SK-N-SH (cell line): Measurements from ENCODE around the gene STX17. TPM values are rescaled to one million over a fixed set of nuclear protein-coding genes. Genes with fewer than 3 reads are reported as not detected.

Experiments
- CTCF ChIA-PET: fragments of 300-600, 350-600 bp; formaldehyde crosslinking; extraction: SDS; loops from one replicate; lab custom pipeline; 2021; lab: Yijun Ruan, JAX
- POLR2A ChIA-PET: fragments of 350-600 bp; sonication (Branson Sonifier 250); formaldehyde crosslinking; extraction: SDS; loops from one replicate; lab custom pipeline; 2020; ENCODE audit warnings: antibody characterized with exemption, inconsistent platforms; lab: Yijun Ruan, JAX
- DNase-seq: peaks from one replicate; pipeline ENCODE4 v3.0.0; 2012
- H2AFZ ChIP-seq: fragments of 200-600 bp; sonication (generic); 2 replicates; pipeline ENCODE4 v1.8.1; 2016; ENCODE audit warnings: antibody characterized with exemption, mild to moderate bottlenecking, low read depth
- H3F3A ChIP-seq: fragments of 200-600 bp; sonication (generic); replicated peaks from 2 replicates; pipeline ENCODE3; 2016; ENCODE audit warnings: antibody characterized with exemption, mild to moderate bottlenecking; ENCODE audit not compliant: insufficient read depth
- H3K27ac ChIP-seq, 2 experiments: fragments of 200-500 bp in 1 of 2; fragments of 200-600 bp in 1 of 2; sonication (Bioruptor generic) in 1 of 2; sonication (generic), shearing (Covaris generic) in 1 of 2; 2 replicates each; pipeline versions ENCODE4 v1.5.1 to v1.6.1; 2014 to 2016; ENCODE audit warnings: low read depth in 2 of 2, inconsistent platforms in 1 of 2, low read length in 1 of 2, mild to moderate bottlenecking in 1 of 2, mixed read lengths in 1 of 2
- H3K27me3 ChIP-seq: fragments of 200-600 bp; sonication (generic), shearing (Covaris generic); 2 replicates; pipeline ENCODE4 v1.6.1; 2016; ENCODE audit warnings: mixed run types; ENCODE audit not compliant: insufficient read depth
- H3K36me3 ChIP-seq, 2 experiments: fragments of 200-500 bp in 1 of 2; fragments of 200-600 bp in 1 of 2; sonication (Bioruptor generic) in 1 of 2; sonication (generic) in 1 of 2; replicated peaks in 1 of 2; 2 replicates each; pipeline versions ENCODE3 to v1.5.1; 2014 to 2016; ENCODE audit warnings: low read length in 1 of 2, mild to moderate bottlenecking in 1 of 2; ENCODE audit not compliant: insufficient read depth in 2 of 2, control insufficient read depth in 1 of 2
- H3K4me1 ChIP-seq, 2 experiments: fragments of 200-500 bp in 1 of 2; fragments of 200-600 bp in 1 of 2; sonication (Bioruptor generic) in 1 of 2; sonication (generic), shearing (Covaris generic) in 1 of 2; 2 replicates each; pipeline versions ENCODE4 v1.5.1 to v1.6.1; 2014 to 2016; ENCODE audit warnings: low read depth in 1 of 2, low read length in 1 of 2, mixed run types in 1 of 2; ENCODE audit not compliant: insufficient read depth in 2 of 2, control insufficient read depth in 1 of 2
- H3K4me2 ChIP-seq: fragments of 200-600 bp; sonication (generic), shearing (Covaris generic); 2 replicates; pipeline ENCODE4 v1.6.1; 2017; ENCODE audit warnings: mixed run types
- H3K4me3 ChIP-seq, 2 experiments: fragments of 200-500 bp in 1 of 2; fragments of 200-600 bp in 1 of 2; sonication (Bioruptor generic) in 1 of 2; sonication (generic), shearing (Covaris generic) in 1 of 2; 2 replicates each; pipeline versions ENCODE4 v1.5.1 to v1.8.1; 2014 to 2016; ENCODE audit warnings: low read depth in 2 of 2, inconsistent platforms in 1 of 2, low read length in 1 of 2, mild to moderate bottlenecking in 1 of 2, mixed read lengths in 1 of 2, moderate library complexity in 1 of 2
- H3K79me2 ChIP-seq: fragments of 200-600 bp; sonication (generic); 2 replicates; pipeline ENCODE4 v1.8.1; 2017; ENCODE audit warnings: mild to moderate bottlenecking; ENCODE audit not compliant: insufficient read depth
- H3K9ac ChIP-seq: fragments of 200-600 bp; sonication (generic); 2 replicates; pipeline ENCODE4 v1.6.1; 2017; ENCODE audit warnings: mixed run types
- H3K9me2 ChIP-seq: fragments of 200-600 bp; sonication (generic); 2 replicates; pipeline ENCODE4 v1.6.1; 2017; ENCODE audit warnings: mixed run types
- H3K9me3 ChIP-seq: fragments of 200-600 bp; sonication (generic); 2 replicates; pipeline ENCODE4 v1.6.1; 2017; ENCODE audit warnings: mixed run types, mild to moderate bottlenecking, moderate library complexity
- H4K20me1 ChIP-seq: fragments of 200-600 bp; sonication (generic); 2 replicates; pipeline ENCODE4 v1.6.1; 2017; ENCODE audit warnings: mild to moderate bottlenecking, mixed run types; ENCODE audit not compliant: insufficient read depth
- ELF1 ChIP-seq: IDR thresholded peaks from 2 replicates; pipeline ENCODE4 v1.4.0; 2012
- EP300 ChIP-seq, 2 experiments: IDR thresholded peaks; 2 replicates each; pipeline versions ENCODE4 v1.4.0 to v1.6.1; 2012; ENCODE audit warnings: borderline replicate concordance in 1 of 2, low read depth in 1 of 2, low read length in 1 of 2
- FOXJ3 ChIP-seq: sonication (generic); formaldehyde crosslinking; IDR thresholded peaks from 2 replicates; pipeline ENCODE4 v1.5.1; 2020; ENCODE audit warnings: mild to moderate bottlenecking, missing genetic modification reagents
- FOXM1 ChIP-seq: IDR thresholded peaks from 2 replicates; pipeline ENCODE4 v1.4.0; 2012; ENCODE audit warnings: low read depth, mild to moderate bottlenecking
- GABPA ChIP-seq: IDR thresholded peaks from 2 replicates; pipeline ENCODE4 v1.4.0; 2012; ENCODE audit warnings: low read depth, mild to moderate bottlenecking
- GATA2 ChIP-seq: sonication (generic); formaldehyde crosslinking; IDR thresholded peaks from 2 replicates; pipeline ENCODE4 v1.5.0; 2020; ENCODE audit warnings: mild to moderate bottlenecking, missing genetic modification reagents
- JUND ChIP-seq: IDR thresholded peaks from 2 replicates; pipeline ENCODE4 v1.4.0; 2012
- MEF2A ChIP-seq: IDR thresholded peaks from 2 replicates; pipeline ENCODE4 v1.4.0; 2012; ENCODE audit warnings: low read depth, borderline replicate concordance
- NRF1 ChIP-seq: IDR thresholded peaks from 2 replicates; pipeline ENCODE4 v1.6.1; 2012; ENCODE audit warnings: low read depth, mild to moderate bottlenecking, low read length
- RAD21 ChIP-seq: IDR thresholded peaks from 2 replicates; pipeline ENCODE4 v1.6.1; 2012; ENCODE audit warnings: mild to moderate bottlenecking, low read length
- RFX5 ChIP-seq: IDR thresholded peaks from 2 replicates; pipeline ENCODE4 v1.6.1; 2012; ENCODE audit warnings: mild to moderate bottlenecking, improper control_type of control experiment, low read length
- SIN3A ChIP-seq: IDR thresholded peaks from 2 replicates; pipeline ENCODE4 v1.6.1; 2012; ENCODE audit warnings: low read depth, mild to moderate bottlenecking, low read length, moderate library complexity, borderline replicate concordance
- TAF1 ChIP-seq: IDR thresholded peaks from 2 replicates; pipeline ENCODE4 v1.6.1; 2012; ENCODE audit warnings: low read depth, mild to moderate bottlenecking, low read length, moderate library complexity, borderline replicate concordance
- TCF12 ChIP-seq: IDR thresholded peaks from 2 replicates; pipeline ENCODE4 v1.4.0; 2012
- WGBS: methylation state at CpG from one replicate; pipeline ENCODE4 v1.1.6; 2017; ENCODE audit warnings: low lambda C conversion rate; 5-methylcytosine and 5-hydroxymethylcytosine counted together
- polyA plus RNA-seq, 3 experiments: library from polyadenylated mRNA; depleted of rRNA; stranded (reverse); fragments of >200 nt; gene quantifications; 2 replicates each; pipeline ENCODE4 v1.2.3, GENCODE V29; 2012
- TF ChIP-seq, protein P1 (sequence below): IDR thresholded peaks from 2 replicates; pipeline ENCODE4 v1.4.0; 2012; ENCODE audit warnings: low read depth, borderline replicate concordance
- TF ChIP-seq, protein P2 (sequence below): IDR thresholded peaks from 2 replicates; pipeline ENCODE4; 2012
- TF ChIP-seq, protein P3 (sequence below): IDR thresholded peaks from 2 replicates; pipeline ENCODE4 v1.4.0; 2012; ENCODE audit warnings: low read depth
- TF ChIP-seq, protein P4 (sequence below): IDR thresholded peaks from 2 replicates; pipeline ENCODE4 v1.6.1; 2012; ENCODE audit warnings: mild to moderate bottlenecking, low read depth, low read length, moderate library complexity
- TF ChIP-seq, protein P5 (sequence below): fragments of 200-600 bp; sonication (generic); IDR thresholded peaks from 2 replicates; pipeline ENCODE4 v1.6.1; 2017; ENCODE audit warnings: antibody characterized with exemption, mild to moderate bottlenecking, moderate library complexity
- TF ChIP-seq, protein P6 (sequence below): fragments of 150-350 bp; IDR thresholded peaks from 2 replicates; pipeline ENCODE4 v1.6.1; 2016; ENCODE audit warnings: mild to moderate bottlenecking, low read depth, low read length

Gene STX17
- polyA plus RNA-seq, 1 of the 3 experiments (the other 2 are of a cell fraction): 6.1 TPM

DNA sequence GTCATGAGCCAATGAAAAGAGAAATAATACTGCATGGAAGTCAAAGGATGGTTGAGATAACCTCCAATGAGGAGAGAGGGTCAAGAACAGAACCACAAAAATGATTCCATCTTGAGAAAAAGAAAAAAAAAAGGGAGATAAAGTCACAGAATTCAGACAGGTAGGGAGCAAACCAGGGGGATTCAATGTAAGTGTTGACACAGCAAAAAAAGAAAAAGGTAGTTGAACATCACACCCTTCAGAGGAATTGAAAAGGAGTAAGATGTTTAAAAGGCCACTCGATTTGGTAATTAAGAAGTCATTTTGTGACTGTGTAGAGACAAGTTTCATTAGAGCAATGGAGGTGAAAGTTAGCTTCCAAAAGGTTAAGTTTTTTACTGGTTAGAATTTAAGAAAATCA is 113.1 kb downstream of the STX17 start:
- H3K9ac ChIP-seq: no peak overlapping the region
- H4K20me1 ChIP-seq: no peaks in the 10 kb centered on the region
- no peaks in the 10 kb centered on the region for H3K9me3 ChIP-seq
- 96% methylated on average over 1 of the region's 1 CpG for WGBS
- ChIA-PET CTCF (interaction anchor here (0.7 kb wide), 1 partner anchor 307 kb away, joined by 3 read pairs; no protein-coding TSS in a partner anchor), POLR2A (no interaction called here)
- H3K4me1 ChIP-seq: peaks cover 0 to 3% of the 10 kb centered on the region in 2 experiments; a peak in 1 of 4 replicates
- no peak overlapping the region for H2AFZ ChIP-seq
- H3K36me3 ChIP-seq: peaks cover 35 to 52% of the 10 kb centered on the region in 2 experiments
- no peaks in the 10 kb centered on the region for H3F3A ChIP-seq
- TF ChIP-seq MEF2A (no peak), NRF1 (no peak), FOXJ3 (CRISPR knock-in tag) (no peak), SIN3A (no peak), ELF1 (no peak), TAF1 (no peak), FOXM1 (no peak), TCF12 (no peak), GATA2 (CRISPR knock-in tag) (no peak), JUND (no peak), EP300 (IDR thresholded peaks at IDR 0.05; ENCODE audit: borderline replicate concordance in 1 of 2, low read depth in 1 of 2, low read length in 1 of 2) (no peak), RAD21 (no peak), GABPA (no peak), RFX5 (no peak)
- TF ChIP-seq, protein P1, sequence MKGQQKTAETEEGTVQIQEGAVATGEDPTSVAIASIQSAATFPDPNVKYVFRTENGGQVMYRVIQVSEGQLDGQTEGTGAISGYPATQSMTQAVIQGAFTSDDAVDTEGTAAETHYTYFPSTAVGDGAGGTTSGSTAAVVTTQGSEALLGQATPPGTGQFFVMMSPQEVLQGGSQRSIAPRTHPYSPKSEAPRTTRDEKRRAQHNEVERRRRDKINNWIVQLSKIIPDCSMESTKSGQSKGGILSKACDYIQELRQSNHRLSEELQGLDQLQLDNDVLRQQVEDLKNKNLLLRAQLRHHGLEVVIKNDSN: no peak
- TF ChIP-seq, protein P2, sequence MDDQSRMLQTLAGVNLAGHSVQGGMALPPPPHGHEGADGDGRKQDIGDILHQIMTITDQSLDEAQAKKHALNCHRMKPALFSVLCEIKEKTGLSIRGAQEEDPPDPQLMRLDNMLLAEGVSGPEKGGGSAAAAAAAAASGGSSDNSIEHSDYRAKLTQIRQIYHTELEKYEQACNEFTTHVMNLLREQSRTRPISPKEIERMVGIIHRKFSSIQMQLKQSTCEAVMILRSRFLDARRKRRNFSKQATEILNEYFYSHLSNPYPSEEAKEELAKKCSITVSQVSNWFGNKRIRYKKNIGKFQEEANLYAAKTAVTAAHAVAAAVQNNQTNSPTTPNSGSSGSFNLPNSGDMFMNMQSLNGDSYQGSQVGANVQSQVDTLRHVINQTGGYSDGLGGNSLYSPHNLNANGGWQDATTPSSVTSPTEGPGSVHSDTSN: no peak
- TF ChIP-seq, protein P3, sequence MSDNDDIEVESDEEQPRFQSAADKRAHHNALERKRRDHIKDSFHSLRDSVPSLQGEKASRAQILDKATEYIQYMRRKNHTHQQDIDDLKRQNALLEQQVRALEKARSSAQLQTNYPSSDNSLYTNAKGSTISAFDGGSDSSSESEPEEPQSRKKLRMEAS: no peak
- TF ChIP-seq, protein P4, sequence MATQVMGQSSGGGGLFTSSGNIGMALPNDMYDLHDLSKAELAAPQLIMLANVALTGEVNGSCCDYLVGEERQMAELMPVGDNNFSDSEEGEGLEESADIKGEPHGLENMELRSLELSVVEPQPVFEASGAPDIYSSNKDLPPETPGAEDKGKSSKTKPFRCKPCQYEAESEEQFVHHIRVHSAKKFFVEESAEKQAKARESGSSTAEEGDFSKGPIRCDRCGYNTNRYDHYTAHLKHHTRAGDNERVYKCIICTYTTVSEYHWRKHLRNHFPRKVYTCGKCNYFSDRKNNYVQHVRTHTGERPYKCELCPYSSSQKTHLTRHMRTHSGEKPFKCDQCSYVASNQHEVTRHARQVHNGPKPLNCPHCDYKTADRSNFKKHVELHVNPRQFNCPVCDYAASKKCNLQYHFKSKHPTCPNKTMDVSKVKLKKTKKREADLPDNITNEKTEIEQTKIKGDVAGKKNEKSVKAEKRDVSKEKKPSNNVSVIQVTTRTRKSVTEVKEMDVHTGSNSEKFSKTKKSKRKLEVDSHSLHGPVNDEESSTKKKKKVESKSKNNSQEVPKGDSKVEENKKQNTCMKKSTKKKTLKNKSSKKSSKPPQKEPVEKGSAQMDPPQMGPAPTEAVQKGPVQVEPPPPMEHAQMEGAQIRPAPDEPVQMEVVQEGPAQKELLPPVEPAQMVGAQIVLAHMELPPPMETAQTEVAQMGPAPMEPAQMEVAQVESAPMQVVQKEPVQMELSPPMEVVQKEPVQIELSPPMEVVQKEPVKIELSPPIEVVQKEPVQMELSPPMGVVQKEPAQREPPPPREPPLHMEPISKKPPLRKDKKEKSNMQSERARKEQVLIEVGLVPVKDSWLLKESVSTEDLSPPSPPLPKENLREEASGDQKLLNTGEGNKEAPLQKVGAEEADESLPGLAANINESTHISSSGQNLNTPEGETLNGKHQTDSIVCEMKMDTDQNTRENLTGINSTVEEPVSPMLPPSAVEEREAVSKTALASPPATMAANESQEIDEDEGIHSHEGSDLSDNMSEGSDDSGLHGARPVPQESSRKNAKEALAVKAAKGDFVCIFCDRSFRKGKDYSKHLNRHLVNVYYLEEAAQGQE: no peak
- TF ChIP-seq, protein P5, sequence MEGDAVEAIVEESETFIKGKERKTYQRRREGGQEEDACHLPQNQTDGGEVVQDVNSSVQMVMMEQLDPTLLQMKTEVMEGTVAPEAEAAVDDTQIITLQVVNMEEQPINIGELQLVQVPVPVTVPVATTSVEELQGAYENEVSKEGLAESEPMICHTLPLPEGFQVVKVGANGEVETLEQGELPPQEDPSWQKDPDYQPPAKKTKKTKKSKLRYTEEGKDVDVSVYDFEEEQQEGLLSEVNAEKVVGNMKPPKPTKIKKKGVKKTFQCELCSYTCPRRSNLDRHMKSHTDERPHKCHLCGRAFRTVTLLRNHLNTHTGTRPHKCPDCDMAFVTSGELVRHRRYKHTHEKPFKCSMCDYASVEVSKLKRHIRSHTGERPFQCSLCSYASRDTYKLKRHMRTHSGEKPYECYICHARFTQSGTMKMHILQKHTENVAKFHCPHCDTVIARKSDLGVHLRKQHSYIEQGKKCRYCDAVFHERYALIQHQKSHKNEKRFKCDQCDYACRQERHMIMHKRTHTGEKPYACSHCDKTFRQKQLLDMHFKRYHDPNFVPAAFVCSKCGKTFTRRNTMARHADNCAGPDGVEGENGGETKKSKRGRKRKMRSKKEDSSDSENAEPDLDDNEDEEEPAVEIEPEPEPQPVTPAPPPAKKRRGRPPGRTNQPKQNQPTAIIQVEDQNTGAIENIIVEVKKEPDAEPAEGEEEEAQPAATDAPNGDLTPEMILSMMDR: no peak
- TF ChIP-seq, protein P6, sequence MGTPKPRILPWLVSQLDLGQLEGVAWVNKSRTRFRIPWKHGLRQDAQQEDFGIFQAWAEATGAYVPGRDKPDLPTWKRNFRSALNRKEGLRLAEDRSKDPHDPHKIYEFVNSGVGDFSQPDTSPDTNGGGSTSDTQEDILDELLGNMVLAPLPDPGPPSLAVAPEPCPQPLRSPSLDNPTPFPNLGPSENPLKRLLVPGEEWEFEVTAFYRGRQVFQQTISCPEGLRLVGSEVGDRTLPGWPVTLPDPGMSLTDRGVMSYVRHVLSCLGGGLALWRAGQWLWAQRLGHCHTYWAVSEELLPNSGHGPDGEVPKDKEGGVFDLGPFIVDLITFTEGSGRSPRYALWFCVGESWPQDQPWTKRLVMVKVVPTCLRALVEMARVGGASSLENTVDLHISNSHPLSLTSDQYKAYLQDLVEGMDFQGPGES: no peak
- no peak for DNase-seq
- H3K79me2 ChIP-seq: peaks cover 3% of the 10 kb centered on the region; the same call in 1 of the 2 replicates
- no peak overlapping the region for H3K4me2 ChIP-seq
- H3K27me3 ChIP-seq: no peaks in the 10 kb centered on the region
- no peaks in the 10 kb centered on the region for H3K9me2 ChIP-seq
- no peak overlapping the region for H3K4me3 ChIP-seq
- no peak overlapping the region; a peak in 1 of 4 replicates for H3K27ac ChIP-seq
